HepG2 (cell line): ENCODE results near the gene DLEC1. TPM values are rescaled to one million over a fixed set of nuclear protein-coding genes. Genes with fewer than 3 reads are reported as not detected.

Source experiments
- DBP ChIP-seq: sonication (generic); formaldehyde crosslinking; IDR thresholded peaks from 2 replicates; pipeline ENCODE4 v1.4.0; 2020; ENCODE audit warnings: missing genetic modification reagents; ENCODE audit errors: not compliant biosample characterization
- DR1 ChIP-seq: sonication (generic); formaldehyde crosslinking; IDR thresholded peaks from 2 replicates; pipeline ENCODE4 v1.8.0; 2021; ENCODE audit warnings: mild to moderate bottlenecking, missing genetic modification reagents, inconsistent platforms
- E2F5 ChIP-seq: sonication (generic); formaldehyde crosslinking; conservative IDR thresholded peaks from 2 replicates; pipeline ENCODE4 v1.4.0; 2020; ENCODE audit warnings: missing genetic modification reagents
- ELF1 ChIP-seq: sonication (generic); formaldehyde crosslinking; IDR thresholded peaks from 2 replicates; pipeline ENCODE4 v1.4.0; 2020; ENCODE audit warnings: missing genetic modification reagents
- GFI1 ChIP-seq: sonication (generic); formaldehyde crosslinking; IDR thresholded peaks from 2 replicates; pipeline ENCODE4 v1.5.0; 2020; ENCODE audit warnings: missing genetic modification reagents, mild to moderate bottlenecking, borderline replicate concordance
- JDP2 ChIP-seq: sonication (generic); formaldehyde crosslinking; IDR thresholded peaks from 2 replicates; pipeline ENCODE4 v1.8.1; 2022; ENCODE audit warnings: missing genetic modification reagents, borderline replicate concordance
- MIXL1 ChIP-seq: IDR thresholded peaks from 2 replicates; pipeline ENCODE4 v1.6.1; 2016
- MYNN ChIP-seq: sonication (generic); formaldehyde crosslinking; IDR thresholded peaks from 2 replicates; pipeline ENCODE4 v1.4.0; 2020; ENCODE audit warnings: mild to moderate bottlenecking, low read depth, missing genetic modification reagents
- ONECUT2 ChIP-seq: sonication (generic); formaldehyde crosslinking; IDR thresholded peaks from 2 replicates; pipeline ENCODE4 v1.4.0; 2020; ENCODE audit warnings: missing genetic modification reagents
- PHB2 ChIP-seq: fragments of 450-650 bp; IDR thresholded peaks from 2 replicates; pipeline ENCODE4 v1.6.1; 2018; ENCODE audit not compliant: partially characterized antibody
- RCOR2 ChIP-seq: IDR thresholded peaks from 2 replicates; pipeline ENCODE4 v1.6.1; 2016; ENCODE audit warnings: missing biosample characterization, missing genetic modification reagents
- RFX1 ChIP-seq: fragments of 450-650 bp; IDR thresholded peaks from 2 replicates; pipeline ENCODE4 v1.6.1; 2017
- RFX5 ChIP-seq: IDR thresholded peaks from 2 replicates; pipeline ENCODE4 v1.6.1; 2011; ENCODE audit warnings: low read depth, low read length, improper control_type of control experiment
- RFXAP ChIP-seq: sonication (generic); formaldehyde crosslinking; IDR thresholded peaks from 2 replicates; pipeline ENCODE4 v1.4.0; 2020; ENCODE audit warnings: missing genetic modification reagents, borderline replicate concordance
- RNF2 ChIP-seq: fragments of 450-650 bp; conservative IDR thresholded peaks from 2 replicates; pipeline ENCODE4 v1.6.1; 2016; ENCODE audit warnings: low read depth
- ZBTB39 ChIP-seq: sonication (generic); formaldehyde crosslinking; IDR thresholded peaks from 2 replicates; pipeline ENCODE4 v1.5.0; 2020; ENCODE audit warnings: missing genetic modification reagents
- ZC3H13 ChIP-seq: sonication (generic); formaldehyde crosslinking; IDR thresholded peaks from 2 replicates; pipeline ENCODE4 v1.8.1; 2023; ENCODE audit warnings: mild to moderate bottlenecking, missing genetic modification reagents, moderate library complexity
- ZIK1 ChIP-seq: sonication (generic); formaldehyde crosslinking; IDR thresholded peaks from 2 replicates; pipeline ENCODE4 v1.5.0; 2020; ENCODE audit warnings: mild to moderate bottlenecking, low read depth, missing genetic modification reagents, borderline replicate concordance
- ZMAT5 ChIP-seq: sonication (generic); formaldehyde crosslinking; IDR thresholded peaks from 2 replicates; pipeline ENCODE4 v1.5.0; 2020; ENCODE audit warnings: mild to moderate bottlenecking, low read depth, missing genetic modification reagents, borderline replicate concordance
- ZNF12 ChIP-seq: sonication (generic); formaldehyde crosslinking; IDR thresholded peaks from 2 replicates; pipeline ENCODE4 v1.5.0; 2020; ENCODE audit warnings: missing genetic modification reagents
- ZNF629 ChIP-seq: sonication (generic); formaldehyde crosslinking; conservative IDR thresholded peaks from 2 replicates; pipeline ENCODE4 v1.5.0; 2020; ENCODE audit warnings: missing genetic modification reagents
- ZNF644 ChIP-seq: IDR thresholded peaks from 2 replicates; pipeline ENCODE4 v1.6.1; 2016; ENCODE audit warnings: low read depth
- polyA plus RNA-seq, 8 experiments: library from polyadenylated mRNA; depleted of rRNA in 3 of 8; stranded (reverse) in 7 of 8; unstranded in 1 of 8; fragments of >200 nt; fragmentation: Illumina TruSeq in 4 of 8; extraction: Trizol in 4 of 8; gene quantifications; 2 replicates each; pipeline versions ENCODE4 v1.2.1 to v1.2.3, GENCODE V29; 2011 to 2016; ENCODE audit warnings: low read depth in 4 of 8, missing spikeins in 1 of 8, mixed read lengths in 1 of 8; ENCODE audit not compliant: insufficient read depth in 1 of 8
- total RNA-seq, 5 experiments: library from RNA; depleted of rRNA; stranded (reverse); fragments of >200 nt; fragmentation: Illumina TruSeq; extraction: Trizol; gene quantifications; 2 replicates each; pipeline ENCODE4 v1.2.3, GENCODE V29; 2016; ENCODE audit warnings: low read depth in 1 of 5
- TF ChIP-seq, protein P1 (sequence below): IDR thresholded peaks from 2 replicates; pipeline ENCODE4 v1.6.1; 2016; ENCODE audit warnings: low read depth, borderline replicate concordance
- TF ChIP-seq, protein P2 (sequence below): sonication (generic); formaldehyde crosslinking; IDR thresholded peaks from 2 replicates; pipeline ENCODE4 v1.5.0; 2020; ENCODE audit warnings: mild to moderate bottlenecking, missing genetic modification reagents

Gene DLEC1
- total and polyA plus RNA-seq, 2 of the 13 experiments (the other 11 are each of a cell fraction or from before 2014, with no cell fraction given), result 0.09 TPM; not detected in 1

GRCh38 chr3:38004415-38005075 is 34.5 kb upstream of the DLEC1 start (continued):
- TF ChIP-seq, protein P1, sequence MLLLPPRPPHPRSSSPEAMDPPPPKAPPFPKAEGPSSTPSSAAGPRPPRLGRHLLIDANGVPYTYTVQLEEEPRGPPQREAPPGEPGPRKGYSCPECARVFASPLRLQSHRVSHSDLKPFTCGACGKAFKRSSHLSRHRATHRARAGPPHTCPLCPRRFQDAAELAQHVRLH (CRISPR knock-in tag), result peak; percentile 50; the same call in 1 of the 2 replicates
- TF ChIP-seq ZMAT5 (CRISPR knock-in tag) (no peak), ZIK1 (CRISPR knock-in tag) (no peak), ZNF12 (no peak), MYNN (CRISPR knock-in tag) (no peak; the same call in 1 of the 2 replicates), ZC3H13 (CRISPR knock-in tag) (no peak), GFI1 (CRISPR knock-in tag) (0 out of 2 replicates have a peak, but pooled peaks have one; percentile 42), ZBTB39 (CRISPR knock-in tag) (no peak), RFXAP (no peak), DR1 (CRISPR knock-in tag) (no peak), RFX5 (no peak), E2F5 (CRISPR knock-in tag) (no peak), ONECUT2 (no peak), RFX1 (no peak), MIXL1 (CRISPR knock-in tag) (peak; percentile 57), JDP2 (CRISPR knock-in tag) (no peak), DBP (CRISPR knock-in tag) (no peak), ZNF629 (CRISPR knock-in tag) (no peak), PHB2 (no peak), RCOR2 (CRISPR knock-in tag) (peak; percentile 65; the same call in 1 of the 2 replicates), ZNF644 (no peak), ELF1 (CRISPR knock-in tag) (no peak), RNF2 (no peak; the same call in 1 of the 2 replicates)
- TF ChIP-seq, protein P2, sequence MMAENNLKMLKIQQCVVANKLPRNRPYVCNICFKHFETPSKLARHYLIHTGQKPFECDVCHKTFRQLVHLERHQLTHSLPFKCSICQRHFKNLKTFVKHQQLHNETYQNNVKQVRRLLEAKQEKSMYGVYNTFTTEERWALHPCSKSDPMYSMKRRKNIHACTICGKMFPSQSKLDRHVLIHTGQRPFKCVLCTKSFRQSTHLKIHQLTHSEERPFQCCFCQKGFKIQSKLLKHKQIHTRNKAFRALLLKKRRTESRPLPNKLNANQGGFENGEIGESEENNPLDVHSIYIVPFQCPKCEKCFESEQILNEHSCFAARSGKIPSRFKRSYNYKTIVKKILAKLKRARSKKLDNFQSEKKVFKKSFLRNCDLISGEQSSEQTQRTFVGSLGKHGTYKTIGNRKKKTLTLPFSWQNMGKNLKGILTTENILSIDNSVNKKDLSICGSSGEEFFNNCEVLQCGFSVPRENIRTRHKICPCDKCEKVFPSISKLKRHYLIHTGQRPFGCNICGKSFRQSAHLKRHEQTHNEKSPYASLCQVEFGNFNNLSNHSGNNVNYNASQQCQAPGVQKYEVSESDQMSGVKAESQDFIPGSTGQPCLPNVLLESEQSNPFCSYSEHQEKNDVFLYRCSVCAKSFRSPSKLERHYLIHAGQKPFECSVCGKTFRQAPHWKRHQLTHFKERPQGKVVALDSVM (CRISPR knock-in tag), result no peak
